Hepatocyte (in vitro differentiated cells): ENCODE data around the gene MAFF.

ENCODE experiments used
- CTCF ChIP-seq: fragments of 200-600 bp; sonication (generic); IDR thresholded peaks from 2 replicates; pipeline ENCODE4 v1.5.1; 2016; ENCODE audit warnings: antibody characterized with exemption, mild to moderate bottlenecking; ENCODE audit not compliant: poor library complexity
- EZH2 ChIP-seq: fragments of 200-600 bp; sonication (generic); IDR thresholded peaks from 2 replicates; pipeline ENCODE4 v1.6.1; 2016; ENCODE audit warnings: antibody characterized with exemption, mild to moderate bottlenecking, borderline replicate concordance

GRCh38 chr22:38192475-38192863, 9.3 kb upstream of the MAFF start:
- TF ChIP-seq CTCF (no peak), EZH2 (no peak)
